PFSK-1 (cell line): Measurements from ENCODE around the gene TTC39C.

Experiments used
- FOXP2 ChIP-seq: optimal IDR thresholded peaks from 2 replicates; pipeline ENCODE3; 2011; ENCODE audit warnings: borderline replicate concordance, control low read depth, inconsistent platforms; ENCODE audit not compliant: insufficient read depth; ENCODE audit errors: extremely low read length, extremely low read depth
- POLR2AphosphoS5 ChIP-seq: IDR thresholded peaks from 2 replicates; pipeline ENCODE4 v1.6.1; 2012; ENCODE audit warnings: low read depth, mild to moderate bottlenecking, control low read depth, low read length, moderate library complexity
- REST ChIP-seq, 2 experiments: IDR thresholded peaks; 2 replicates each; pipeline versions ENCODE4 v1.6.1 to v1.8.0; 2011 to 2012; ENCODE audit warnings: low read depth in 2 of 2, low read length in 2 of 2, control low read depth in 1 of 2, inconsistent platforms in 1 of 2, mild to moderate bottlenecking in 1 of 2, moderate library complexity in 1 of 2; ENCODE audit not compliant: insufficient read depth in 1 of 2
- SIN3A ChIP-seq: IDR thresholded peaks from 2 replicates; pipeline ENCODE4 v1.6.1; 2012; ENCODE audit warnings: mild to moderate bottlenecking, low read length, moderate library complexity, borderline replicate concordance; ENCODE audit not compliant: insufficient read depth
- TAF1 ChIP-seq: IDR thresholded peaks from 2 replicates; pipeline ENCODE4 v1.6.1; 2012; ENCODE audit warnings: low read length, control low read depth, borderline replicate concordance; ENCODE audit not compliant: insufficient read depth

DNA sequence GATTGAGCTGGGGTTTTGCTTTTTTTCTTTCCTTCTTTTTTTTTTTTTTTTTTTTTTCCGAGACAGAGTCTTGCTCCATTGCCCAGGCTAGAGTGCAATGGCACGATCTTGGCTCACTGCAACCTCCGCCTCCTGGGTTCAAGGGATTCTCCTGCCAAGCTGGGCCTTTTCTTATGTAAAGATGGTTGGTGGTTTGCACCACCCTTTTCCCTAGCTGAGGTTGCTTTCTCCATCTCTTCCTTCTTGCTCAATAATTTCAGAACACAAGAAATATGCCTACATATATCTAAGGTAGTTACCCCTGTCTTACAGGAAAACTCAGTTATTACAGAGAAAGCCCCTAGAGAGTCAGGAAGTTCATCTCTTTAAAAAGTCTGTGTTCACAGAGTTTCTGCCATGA, 7.0 kb downstream of the TTC39C start:
- no peak for TF ChIP-seq POLR2AphosphoS5
- TF ChIP-seq REST (IDR thresholded peaks at IDR 0.05; ENCODE audit: insufficient read depth in 1 of 2, low read depth in 2 of 2, low read length in 2 of 2), result no peak
- TF ChIP-seq SIN3A, result no peak
- no peak for TF ChIP-seq TAF1
- TF ChIP-seq FOXP2, result no peak
